ENCODE measurements around the gene BCKDHB.

The BCKDHB gene

DNA sequence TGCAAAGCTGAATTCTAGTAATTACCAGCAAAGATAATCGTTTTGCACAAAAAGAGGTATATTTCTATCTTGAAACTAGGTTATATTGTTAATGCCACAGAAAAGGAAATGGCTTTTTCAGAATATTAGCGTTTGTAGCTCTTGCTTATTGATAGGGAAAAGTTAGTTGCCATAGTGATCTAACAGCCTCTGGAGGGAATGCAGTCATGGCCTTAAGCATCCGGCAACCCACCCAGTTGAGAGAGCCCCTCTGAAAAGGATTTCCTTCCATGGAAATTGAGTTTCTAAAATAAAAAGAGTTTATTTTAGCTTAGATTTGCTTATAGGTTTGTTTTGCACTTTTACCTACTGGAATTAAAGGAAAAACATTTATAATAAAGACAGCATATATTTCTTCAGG lies 224.5 kb downstream of the BCKDHB start:
- Histone ChIP-seq H3K4me3 (ENCODE audit: low read depth in 1 of 2, low read length in 1 of 2) (no peak overlapping the region), H3K4me1 (ENCODE audit: control insufficient read depth in 1 of 2, insufficient read depth in 1 of 2, low read depth in 1 of 2, low read length in 1 of 2) (no peaks in the 10 kb centered on the region), H3K36me3 (no peaks in the 10 kb centered on the region), H3K27me3 (no peaks in the 10 kb centered on the region), H3K9me3 (no peaks in the 10 kb centered on the region), H3K27ac (no peak overlapping the region)
- TF ChIP-seq, protein P1, sequence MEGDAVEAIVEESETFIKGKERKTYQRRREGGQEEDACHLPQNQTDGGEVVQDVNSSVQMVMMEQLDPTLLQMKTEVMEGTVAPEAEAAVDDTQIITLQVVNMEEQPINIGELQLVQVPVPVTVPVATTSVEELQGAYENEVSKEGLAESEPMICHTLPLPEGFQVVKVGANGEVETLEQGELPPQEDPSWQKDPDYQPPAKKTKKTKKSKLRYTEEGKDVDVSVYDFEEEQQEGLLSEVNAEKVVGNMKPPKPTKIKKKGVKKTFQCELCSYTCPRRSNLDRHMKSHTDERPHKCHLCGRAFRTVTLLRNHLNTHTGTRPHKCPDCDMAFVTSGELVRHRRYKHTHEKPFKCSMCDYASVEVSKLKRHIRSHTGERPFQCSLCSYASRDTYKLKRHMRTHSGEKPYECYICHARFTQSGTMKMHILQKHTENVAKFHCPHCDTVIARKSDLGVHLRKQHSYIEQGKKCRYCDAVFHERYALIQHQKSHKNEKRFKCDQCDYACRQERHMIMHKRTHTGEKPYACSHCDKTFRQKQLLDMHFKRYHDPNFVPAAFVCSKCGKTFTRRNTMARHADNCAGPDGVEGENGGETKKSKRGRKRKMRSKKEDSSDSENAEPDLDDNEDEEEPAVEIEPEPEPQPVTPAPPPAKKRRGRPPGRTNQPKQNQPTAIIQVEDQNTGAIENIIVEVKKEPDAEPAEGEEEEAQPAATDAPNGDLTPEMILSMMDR (IDR thresholded peaks at IDR 0.05): no peak

DNA sequence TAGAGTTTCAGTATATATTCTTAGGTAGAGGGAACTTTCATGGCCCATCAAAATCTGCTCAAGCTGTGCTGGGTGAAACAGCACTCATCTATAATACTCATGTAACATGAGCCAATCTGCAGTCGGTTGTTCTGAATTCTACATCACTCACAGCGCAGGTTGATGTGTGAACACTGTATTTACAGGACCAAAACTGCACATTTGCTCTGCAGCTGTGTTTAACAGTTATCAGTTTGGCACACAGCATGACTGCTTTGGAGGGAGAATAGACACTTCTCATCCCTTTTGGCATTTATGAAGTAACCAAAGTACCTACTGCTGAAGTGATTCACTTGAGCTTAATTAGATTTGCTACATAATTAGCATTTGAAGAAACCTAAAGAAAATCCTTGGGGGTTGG lies 225.1 kb downstream of the BCKDHB start:
- Histone ChIP-seq H3K4me1 (ENCODE audit: control insufficient read depth in 1 of 2, insufficient read depth in 1 of 2, low read depth in 1 of 2, low read length in 1 of 2) (no peaks in the 10 kb centered on the region), H3K9me3 (no peaks in the 10 kb centered on the region), H3K27me3 (no peaks in the 10 kb centered on the region), H3K4me3 (ENCODE audit: low read depth in 1 of 2, low read length in 1 of 2) (no peak overlapping the region), H3K27ac (no peak overlapping the region), H3K36me3 (no peaks in the 10 kb centered on the region)
- TF ChIP-seq, protein P1 (IDR thresholded peaks at IDR 0.05): no peak

DNA sequence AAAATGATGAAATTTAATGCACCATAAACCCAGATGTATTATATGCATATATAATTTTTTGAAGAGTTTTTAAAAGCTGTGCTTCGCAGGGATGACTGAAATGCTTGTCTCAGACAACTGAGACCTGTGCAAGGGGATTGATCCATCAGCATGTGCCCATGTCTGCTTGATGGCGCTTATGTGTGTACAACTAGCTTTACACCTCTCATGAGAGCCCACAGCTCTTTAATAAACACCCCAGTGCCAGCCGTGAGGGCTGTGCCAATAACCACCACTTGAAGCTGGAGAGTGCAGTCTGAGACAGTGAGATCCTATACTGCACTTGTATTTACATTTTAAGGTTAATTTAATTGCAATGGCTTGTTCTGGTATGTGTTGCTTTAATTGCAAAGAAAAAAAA lies 225.5 kb downstream of the BCKDHB start:
- Histone ChIP-seq H3K27me3 (no peaks in the 10 kb centered on the region), H3K4me1 (ENCODE audit: control insufficient read depth in 1 of 2, insufficient read depth in 1 of 2, low read depth in 1 of 2, low read length in 1 of 2) (no peaks in the 10 kb centered on the region), H3K27ac (no peak overlapping the region), H3K4me3 (ENCODE audit: low read depth in 1 of 2, low read length in 1 of 2) (no peak overlapping the region), H3K9me3 (no peaks in the 10 kb centered on the region), H3K36me3 (no peaks in the 10 kb centered on the region)
- TF ChIP-seq, protein P1 (IDR thresholded peaks at IDR 0.05): no peak

DNA sequence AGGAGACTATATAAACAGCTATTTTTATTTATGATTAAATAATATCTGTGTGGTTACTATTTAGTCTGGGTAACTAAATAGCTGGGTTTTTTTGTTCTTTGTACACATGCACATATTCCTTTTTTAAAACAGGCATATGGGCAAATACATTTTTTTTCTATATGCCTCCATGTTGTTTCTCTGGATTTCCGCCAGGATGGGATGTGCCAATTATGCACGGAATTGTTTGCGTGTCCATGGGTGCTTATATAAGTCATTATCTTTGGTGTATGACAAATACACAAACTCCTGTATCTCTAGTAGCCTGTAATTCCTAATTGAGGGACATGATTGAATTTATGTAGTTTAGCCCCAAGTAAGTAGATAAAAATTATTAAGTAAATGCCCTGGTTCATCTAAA lies 226.9 kb downstream of the BCKDHB start:
- Histone ChIP-seq H3K9me3 (no peaks in the 10 kb centered on the region), H3K36me3 (no peaks in the 10 kb centered on the region), H3K4me1 (ENCODE audit: control insufficient read depth in 1 of 2, insufficient read depth in 1 of 2, low read depth in 1 of 2, low read length in 1 of 2) (no peaks in the 10 kb centered on the region), H3K27ac (no peak overlapping the region), H3K4me3 (ENCODE audit: low read depth in 1 of 2, low read length in 1 of 2) (no peak overlapping the region), H3K27me3 (no peaks in the 10 kb centered on the region)
- TF ChIP-seq, protein P1 (IDR thresholded peaks at IDR 0.05): no peak

DNA sequence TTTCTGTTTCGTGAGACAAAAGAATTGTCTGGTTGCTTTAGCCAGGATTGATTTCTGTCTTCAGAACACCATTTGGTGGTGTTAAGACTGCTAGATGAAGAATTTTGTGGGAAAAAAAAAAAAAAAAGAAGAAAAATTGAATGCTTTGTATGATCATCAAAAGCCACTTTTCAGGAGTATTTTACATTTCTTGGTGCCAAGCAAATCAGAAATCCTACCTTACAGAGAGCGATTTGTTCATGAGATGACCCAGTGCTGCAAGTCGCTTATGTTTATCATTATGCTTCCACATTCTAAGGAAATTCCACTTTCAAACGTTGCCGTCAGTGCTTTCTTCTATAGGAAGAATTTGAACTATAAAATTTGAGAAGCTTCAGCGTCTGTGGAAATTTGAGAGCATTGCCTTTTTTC lies 228.7 kb downstream of the BCKDHB start:
- Histone ChIP-seq H3K27ac (no peak overlapping the region), H3K4me3 (ENCODE audit: low read depth in 1 of 2, low read length in 1 of 2) (no peak overlapping the region), H3K36me3 (no peaks in the 10 kb centered on the region), H3K4me1 (ENCODE audit: control insufficient read depth in 1 of 2, insufficient read depth in 1 of 2, low read depth in 1 of 2, low read length in 1 of 2) (no peaks in the 10 kb centered on the region), H3K27me3 (no peaks in the 10 kb centered on the region), H3K9me3 (no peaks in the 10 kb centered on the region)
- TF ChIP-seq, protein P1 (IDR thresholded peaks at IDR 0.05): no peak

DNA sequence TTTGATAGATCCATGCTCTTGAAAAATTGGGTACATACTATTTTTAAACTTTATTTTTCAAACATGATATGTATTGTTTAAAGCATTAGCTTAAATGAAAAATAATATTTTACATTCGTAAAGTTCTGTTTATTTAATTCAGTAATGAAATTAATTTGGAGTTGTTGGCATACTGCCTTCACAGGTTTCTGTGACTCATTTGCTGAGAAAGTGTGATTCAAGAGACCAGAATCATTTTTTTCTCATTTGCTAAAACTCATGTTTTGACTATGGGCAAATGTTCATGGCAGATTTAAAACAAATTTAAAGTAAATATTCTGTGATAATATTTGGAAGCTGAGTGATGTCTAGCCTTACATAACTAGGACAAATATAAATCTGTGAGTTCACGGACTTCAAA lies 230.4 kb downstream of the BCKDHB start:
- Histone ChIP-seq H3K9me3 (no peaks in the 10 kb centered on the region), H3K4me1 (ENCODE audit: control insufficient read depth in 1 of 2, insufficient read depth in 1 of 2, low read depth in 1 of 2, low read length in 1 of 2) (no peaks in the 10 kb centered on the region), H3K27me3 (no peaks in the 10 kb centered on the region), H3K4me3 (ENCODE audit: low read depth in 1 of 2, low read length in 1 of 2) (no peak overlapping the region), H3K27ac (no peak overlapping the region), H3K36me3 (no peaks in the 10 kb centered on the region)
- TF ChIP-seq, protein P1 (IDR thresholded peaks at IDR 0.05): no peak

All from neutrophil (primary cell).